HAP-1 (cell line): ENCODE results near the gene DLST.
"Not testable (repeated sequence)": the region's sequence is repeated elsewhere in the genome, so short reads cannot be mapped to it uniquely, and the experiment has no call there.

ENCODE experiments used
- DNase-seq, 2 experiments: peaks; one replicate each; pipeline ENCODE4 v3.0.0-alpha.2; 2016 to 2020; ENCODE audit warnings: low spot score in 2 of 2
- H3K27me3 ChIP-seq: fragments of 250-450 bp; sonication (Bioruptor Pico); 2 replicates; pipeline ENCODE4 v1.5.1; 2020; ENCODE audit warnings: low read depth, mild to moderate bottlenecking, moderate library complexity
- H3K36me3 ChIP-seq: fragments of 250-450 bp; sonication (Bioruptor Pico); replicated peaks from 2 replicates; pipeline ENCODE4 v1.5.1; 2020; ENCODE audit warnings: mild to moderate bottlenecking
- H3K4me1 ChIP-seq: fragments of 250-450 bp; sonication (Bioruptor Pico); 2 replicates; pipeline ENCODE4 v1.5.1; 2020; ENCODE audit warnings: mild to moderate bottlenecking
- H3K4me3 ChIP-seq: fragments of 250-450 bp; sonication (Bioruptor Pico); 2 replicates; pipeline ENCODE4 v1.5.1; 2020; ENCODE audit warnings: mild to moderate bottlenecking, moderate library complexity
- H3K9me3 ChIP-seq: fragments of 250-450 bp; sonication (Bioruptor Pico); 2 replicates; pipeline ENCODE4 v1.5.1; 2020; ENCODE audit warnings: mild to moderate bottlenecking, moderate library complexity
- in situ Hi-C: fragments of 300-500 bp; cut with MboI; formaldehyde crosslinking; loops from 3 replicates; pipeline ENCODE4 v1.14.3; 2020; ENCODE audit warnings: low sequenced_read_pairs, inconsistent platforms, mixed read lengths

DLST gene

GRCh38 chr14:74921053-74921620 is 39.4 kb downstream of the DLST start:
- no peak for DNase-seq
- in situ Hi-C loops, result no loop called here
- Histone ChIP-seq H3K4me1 (no peaks in the 10 kb centered on the region), H3K4me3 (no peak overlapping the region), H3K9me3 (no peaks in the 10 kb centered on the region), H3K36me3 (no peaks in the 10 kb centered on the region), H3K27me3 (no peaks in the 10 kb centered on the region; the same call in 1 of the 2 replicates)

DNA sequence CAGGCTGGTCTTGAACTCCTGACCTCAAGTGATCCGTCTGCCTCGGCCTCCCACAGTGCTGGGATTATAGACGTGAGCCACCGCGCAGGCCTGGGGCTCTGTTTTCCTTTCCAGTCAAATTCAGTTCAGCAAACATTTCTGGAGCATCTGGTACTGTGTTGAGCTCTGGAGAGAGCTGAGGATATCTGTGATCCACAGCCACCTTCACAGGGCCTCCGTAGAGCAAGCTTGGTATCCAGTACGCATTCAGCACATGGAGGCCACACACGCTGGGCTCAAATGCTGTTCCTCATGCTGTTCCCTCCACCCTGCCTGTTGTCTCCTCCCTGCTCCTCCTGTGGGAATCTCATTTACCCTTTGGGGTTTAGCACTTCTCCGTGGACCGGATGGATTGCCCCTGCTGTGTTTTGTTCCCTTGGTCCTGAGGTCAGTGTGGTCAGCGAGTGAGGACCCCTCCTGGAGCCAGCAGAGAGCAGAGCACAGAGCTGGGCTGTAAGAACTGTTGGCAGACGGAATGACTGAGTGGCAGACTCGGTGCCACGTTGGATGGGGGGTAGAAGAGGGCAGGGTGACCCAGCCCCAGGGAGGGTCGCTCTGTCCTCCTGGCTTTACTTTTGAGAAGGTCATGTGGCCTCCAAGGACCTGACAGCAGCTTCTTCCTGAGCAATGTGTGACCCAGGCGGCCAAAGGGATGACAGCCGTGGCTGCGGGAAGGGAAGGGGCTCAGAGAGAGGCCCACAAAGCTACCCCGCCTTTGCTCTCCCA is 40.5 kb downstream of the DLST start:
- Histone ChIP-seq H3K4me3 (peak overlapping the region; percentile 81), H3K27me3 (peaks cover 1% of the 10 kb centered on the region; the same call in 1 of the 2 replicates), H3K4me1 (no peaks in the 10 kb centered on the region), H3K9me3 (no peaks in the 10 kb centered on the region), H3K36me3 (no peaks in the 10 kb centered on the region)
- DNase-seq, result no peak
- in situ Hi-C loops, result no loop called here

DNA sequence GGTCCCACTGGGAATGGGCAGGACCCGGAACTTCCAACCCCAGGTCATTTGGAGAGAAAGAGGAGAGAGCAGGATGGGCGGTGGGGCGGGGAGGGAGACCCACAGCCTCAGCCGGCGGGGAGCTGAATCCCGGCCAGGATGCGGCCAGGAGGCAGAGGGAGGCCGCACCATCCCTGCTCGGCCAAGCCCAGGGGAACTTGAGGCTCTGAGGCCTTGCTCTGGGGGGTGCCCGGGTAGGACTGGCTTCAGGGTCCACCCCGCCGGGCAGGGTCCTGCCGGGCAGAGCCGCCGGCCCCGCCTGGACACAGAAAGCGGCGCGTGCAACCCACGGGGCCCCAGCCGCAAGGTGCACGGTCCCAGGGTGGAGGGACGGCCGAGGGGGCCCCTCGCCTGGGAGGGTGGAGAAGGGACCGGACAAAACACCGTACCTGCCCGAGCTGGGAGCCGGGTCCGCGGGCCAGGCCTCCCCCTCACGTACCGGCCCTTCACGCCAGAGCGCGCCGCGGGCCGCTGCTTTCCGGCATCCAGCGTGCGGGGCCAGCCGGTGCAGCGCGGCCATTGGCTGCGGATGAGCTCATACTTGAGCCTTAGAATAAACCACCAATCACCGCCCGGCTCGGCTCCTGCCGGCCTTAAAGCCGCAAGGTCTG is 41.2 kb downstream of the DLST start, which contains the start of gene RPS6KL1:
TSS of gene RPS6KL1 (minus strand) at position 509 of the 650 bp plus-strand sequence. CDS start 1,719 bp downstream, outside the sequence.
- peak within 1 kb of the TSS; percentile 81 for H3K4me3 ChIP-seq
- in situ Hi-C loops, result no loop called here

DNA sequence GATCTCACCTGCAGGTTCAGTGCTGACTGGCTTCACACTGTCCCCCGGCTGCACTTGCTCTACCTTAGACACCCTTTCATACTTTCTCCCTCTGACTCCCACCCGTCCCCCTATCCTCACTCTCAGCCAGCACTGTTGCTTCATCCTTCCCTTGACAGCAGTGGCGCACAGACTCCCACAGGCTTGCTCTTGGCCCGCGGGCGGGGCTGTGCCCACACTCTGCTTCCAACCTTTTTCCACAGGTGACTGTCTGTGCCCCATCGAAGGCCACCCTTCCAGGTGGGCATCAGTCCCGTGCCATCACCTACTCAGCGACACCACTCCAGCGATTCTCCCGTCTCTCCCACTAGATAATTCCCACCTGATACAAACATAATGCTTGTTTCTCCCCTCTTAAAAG is 42.3 kb downstream of the DLST start:
- no peaks in the 10 kb centered on the region for H3K9me3 ChIP-seq
- no peak for DNase-seq
- peaks cover 6% of the 10 kb centered on the region for H3K27me3 ChIP-seq
- H3K36me3 ChIP-seq, result no peaks in the 10 kb centered on the region
- in situ Hi-C loops, result no loop called here
- H3K4me1 ChIP-seq, result no peaks in the 10 kb centered on the region
- H3K4me3 ChIP-seq, result no peak overlapping the region

More for the DNA sequence above, 41.2 kb downstream of the DLST start, which contains the start of gene RPS6KL1:
- no peaks in the 10 kb centered on the region for H3K36me3 ChIP-seq
- no peaks in the 10 kb centered on the region for H3K9me3 ChIP-seq
- H3K27me3 ChIP-seq, result peaks cover 4% of the 10 kb centered on the region; the same call in 1 of the 2 replicates
- H3K4me1 ChIP-seq, result no peaks in the 10 kb centered on the region
- peak; percentile 88 to 90 for DNase-seq

DNA sequence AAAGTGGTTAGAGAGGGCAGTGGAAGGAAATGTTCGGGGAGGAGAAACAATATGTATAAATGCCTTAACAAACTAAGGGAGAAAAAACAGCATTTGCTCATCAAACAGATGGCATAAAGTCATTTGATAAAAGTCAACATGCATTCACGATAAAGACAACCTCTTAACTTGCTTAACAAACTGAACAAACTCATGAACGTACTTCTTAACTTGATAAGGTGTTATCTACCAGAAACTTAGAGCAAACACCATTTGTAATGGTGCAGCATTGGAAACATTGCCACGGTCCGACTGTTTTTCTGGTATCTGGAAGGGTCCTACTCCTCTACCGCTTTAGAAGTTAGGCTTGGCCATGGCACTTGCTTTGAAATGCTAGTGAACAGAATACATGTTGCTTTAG is 45.5 kb downstream of the DLST start:
- Histone ChIP-seq H3K4me3 (no peak overlapping the region), H3K36me3 (no peaks in the 10 kb centered on the region), H3K9me3 (no peaks in the 10 kb centered on the region), H3K4me1 (no peaks in the 10 kb centered on the region), H3K27me3 (peaks cover 15% of the 10 kb centered on the region)
- in situ Hi-C loops, result loop anchor here (25.0 kb wide), 1 partner anchor 160 kb away; no protein-coding TSS in a partner anchor
- no peak for DNase-seq

GRCh38 chr14:74929242-74929641 is 47.5 kb downstream of the DLST start:
- peaks cover 19% of the 10 kb centered on the region for H3K27me3 ChIP-seq
- H3K4me1 ChIP-seq, result no peaks in the 10 kb centered on the region
- H3K9me3 ChIP-seq, result no peaks in the 10 kb centered on the region
- no peak for DNase-seq
- H3K4me3 ChIP-seq, result no peak overlapping the region
- no peaks in the 10 kb centered on the region for H3K36me3 ChIP-seq
- in situ Hi-C loops, result loop anchor here (25.0 kb wide), 1 partner anchor 158 kb away; no protein-coding TSS in a partner anchor

DNA sequence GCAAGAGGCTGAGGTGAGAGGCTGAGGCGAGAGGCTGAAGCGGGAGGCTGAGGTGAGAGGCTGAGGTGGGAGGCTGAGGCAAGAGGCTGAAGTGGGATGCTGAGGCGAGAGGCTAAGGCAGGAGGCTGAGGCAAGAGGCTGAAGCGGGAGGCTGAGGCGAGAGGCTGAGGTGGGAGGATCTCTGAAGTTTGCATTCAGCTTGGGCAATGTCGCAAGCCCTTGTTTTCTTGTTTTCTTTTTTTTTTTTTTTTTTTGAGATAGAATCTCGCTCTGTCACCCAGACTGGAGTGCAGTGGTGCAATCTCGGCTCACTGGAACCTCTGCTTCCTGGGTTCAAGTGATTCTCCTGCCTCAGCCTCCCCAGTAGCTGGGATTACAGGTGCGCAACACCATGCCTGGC is 50.0 kb downstream of the DLST start:
- in situ Hi-C loops, result loop anchor here (25.0 kb wide), 1 partner anchor 156 kb away; no protein-coding TSS in a partner anchor
- not testable (repeated sequence) for H3K4me1 ChIP-seq

GRCh38 chr14:74932401-74932901 is 50.7 kb downstream of the DLST start:
- H3K4me3 ChIP-seq, result no peak overlapping the region
- H3K9me3 ChIP-seq, result no peaks in the 10 kb centered on the region
- no peaks in the 10 kb centered on the region for H3K4me1 ChIP-seq
- peaks cover 15% of the 10 kb centered on the region for H3K27me3 ChIP-seq
- no peaks in the 10 kb centered on the region for H3K36me3 ChIP-seq
- in situ Hi-C loops, result loop anchor here (25.0 kb wide), 1 partner anchor 155 kb away; no protein-coding TSS in a partner anchor
- DNase-seq, result no peak

More for the DNA sequence above, 50.0 kb downstream of the DLST start:
- not testable (repeated sequence) for DNase-seq, H3K9me3 ChIP-seq, H3K4me3 ChIP-seq, H3K36me3 ChIP-seq
- peaks cover 19% of the 10 kb centered on the region for H3K27me3 ChIP-seq

DNA sequence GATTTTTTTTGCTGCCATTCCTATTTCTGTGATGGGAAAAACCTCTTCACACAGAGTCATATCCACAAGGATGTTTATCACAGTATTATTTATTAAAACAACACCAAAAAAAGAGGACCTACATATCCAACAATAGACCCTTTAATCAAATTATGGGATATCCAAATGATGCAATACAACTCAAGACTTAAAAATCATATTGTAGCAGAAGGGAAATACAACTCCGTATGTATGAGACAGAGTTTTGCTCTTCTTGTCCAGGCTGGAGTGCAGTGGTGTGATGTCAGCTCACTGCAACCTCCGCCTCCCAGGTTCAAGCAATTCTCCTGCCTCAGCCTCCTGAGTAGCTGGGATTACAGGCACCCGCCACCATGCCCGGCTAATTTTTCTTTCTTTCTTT is 51.2 kb downstream of the DLST start:
- DNase-seq, H3K36me3 ChIP-seq, H3K4me1 ChIP-seq, H3K9me3 ChIP-seq, H3K4me3 ChIP-seq: not testable (repeated sequence)
- in situ Hi-C loops, result loop anchor here (25.0 kb wide), 1 partner anchor 154 kb away; no protein-coding TSS in a partner anchor
- peaks cover 15% of the 10 kb centered on the region for H3K27me3 ChIP-seq

GRCh38 chr14:74934041-74934440 is 52.3 kb downstream of the DLST start:
- Histone ChIP-seq H3K27me3 (peaks cover 13% of the 10 kb centered on the region), H3K4me1 (no peaks in the 10 kb centered on the region), H3K9me3 (no peaks in the 10 kb centered on the region), H3K36me3 (no peaks in the 10 kb centered on the region), H3K4me3 (no peak overlapping the region)
- in situ Hi-C loops, result loop anchor here (25.0 kb wide), 1 partner anchor 153 kb away; no protein-coding TSS in a partner anchor
- no peak for DNase-seq

- no peak for DNase-seq
- Histone ChIP-seq H3K9me3 (no peaks in the 10 kb centered on the region), H3K36me3 (no peaks in the 10 kb centered on the region), H3K4me3 (no peak overlapping the region), H3K4me1 (no peaks in the 10 kb centered on the region), H3K27me3 (peaks cover 8% of the 10 kb centered on the region)
- in situ Hi-C loops, result loop anchor here (25.0 kb wide), 1 partner anchor 153 kb away; no protein-coding TSS in a partner anchor
Measured at GRCh38 chr14:74934476-74935359, 53.0 kb downstream of the DLST start.

DNA sequence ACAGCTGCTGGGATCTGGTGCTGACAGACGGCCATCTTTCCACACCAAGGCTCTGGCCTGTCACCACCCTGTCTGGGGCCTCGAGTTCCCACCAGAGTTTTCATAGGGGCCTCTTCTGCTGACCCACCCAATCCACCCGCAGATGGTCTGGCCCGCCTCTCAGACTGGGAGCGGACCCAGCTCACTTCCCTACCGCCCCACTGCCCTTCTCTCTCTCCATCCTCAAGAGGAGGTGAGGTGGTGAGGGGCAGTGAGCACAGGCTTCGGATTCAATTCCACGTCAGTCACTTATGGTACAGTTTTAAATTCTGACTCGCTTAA is 53.6 kb downstream of the DLST start:
- in situ Hi-C loops, result loop anchor here (25.0 kb wide), 1 partner anchor 152 kb away; no protein-coding TSS in a partner anchor
- Histone ChIP-seq H3K4me1 (no peaks in the 10 kb centered on the region), H3K27me3 (peaks cover 8% of the 10 kb centered on the region), H3K9me3 (no peaks in the 10 kb centered on the region), H3K36me3 (no peaks in the 10 kb centered on the region), H3K4me3 (no peak overlapping the region)
- DNase-seq, result no peak

DNA sequence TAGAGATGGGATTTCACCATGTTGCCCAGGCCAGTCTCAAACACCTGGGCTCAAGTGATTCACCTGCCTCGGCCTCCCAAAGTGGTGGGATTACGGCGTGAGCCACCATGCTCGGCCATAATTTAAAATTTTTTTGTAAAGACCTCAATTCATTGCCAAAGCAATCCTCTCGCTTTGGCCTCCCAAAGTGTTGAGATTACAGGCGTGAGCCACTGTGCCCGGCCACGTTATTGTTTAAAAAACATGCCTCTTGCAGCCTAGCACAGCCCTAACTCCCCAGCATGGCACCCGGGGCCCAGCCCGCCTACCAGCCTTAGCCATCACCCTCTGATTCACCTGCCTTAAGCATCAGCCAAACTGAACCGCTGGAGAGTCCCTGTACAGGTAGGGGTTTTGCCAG is 54.4 kb downstream of the DLST start:
- in situ Hi-C loops, result loop anchor here (25.0 kb wide), 1 partner anchor 151 kb away; no protein-coding TSS in a partner anchor
- DNase-seq, result no peak
- Histone ChIP-seq H3K4me1 (no peaks in the 10 kb centered on the region), H3K27me3 (peaks cover 5% of the 10 kb centered on the region), H3K36me3 (no peaks in the 10 kb centered on the region), H3K9me3 (no peaks in the 10 kb centered on the region), H3K4me3 (no peak overlapping the region)
